Measurements from ENCODE around the gene TTC38. TPM values are rescaled to one million over a fixed set of nuclear protein-coding genes. Genes with fewer than 3 reads are reported as not detected.

The TTC38 gene
- total RNA-seq, 1 donor from 2014 or later = 16.1 TPM

- Histone ChIP-seq H3K27ac (ENCODE audit: low read depth, low read length) (no peak overlapping the region), H3K79me2 (ENCODE audit: insufficient read depth, low read length) (no peaks in the 10 kb centered on the region), H3K27me3 (ENCODE audit: insufficient read depth, low read length) (no peaks in the 10 kb centered on the region), H4K20me1 (ENCODE audit: insufficient read depth, low read length) (no peaks in the 10 kb centered on the region), H3K4me2 (ENCODE audit: low read length) (no peak overlapping the region), H3K9ac (ENCODE audit: low read length) (no peak overlapping the region), H3K9me3 (ENCODE audit: insufficient read depth, low read depth, low read length) (no peaks in the 10 kb centered on the region), H3K4me1 (ENCODE audit: insufficient read depth, low read length) (no peaks in the 10 kb centered on the region), H3K36me3 (ENCODE audit: insufficient read depth, low read length) (peaks cover 11% of the 10 kb centered on the region), H3K4me3 (ENCODE audit: insufficient read depth, low read depth, low read length) (no peak overlapping the region), H2AFZ (ENCODE audit: low read depth, low read length) (no peak overlapping the region)
- Mint-ChIP-seq H3K9me3 (ENCODE audit: unreplicated experiment) (no peaks in the 10 kb centered on the region), H3K27me3 (ENCODE audit: low read depth, unreplicated experiment) (no peaks in the 10 kb centered on the region), H3K4me3 (ENCODE audit: unreplicated experiment) (no peak overlapping the region), H3K4me1 (ENCODE audit: low read depth, unreplicated experiment) (peaks cover 4% of the 10 kb centered on the region), H3K36me3 (ENCODE audit: low read depth, unreplicated experiment) (peaks cover 20% of the 10 kb centered on the region), H3K27ac (ENCODE audit: unreplicated experiment) (no peak overlapping the region)
- FAIRE-seq (no peak), DNase-seq (ENCODE audit: low read depth) (no peak)
- TF ChIP-seq EZH2 (IDR thresholded peaks at IDR 0.05; ENCODE audit: insufficient read depth, low read length) (no peak), CTCF (IDR thresholded peaks at IDR 0.05; ENCODE audit: insufficient read depth, low read depth, low read length) (no peak)
Measured at GRCh38 chr22:46286941-46287872, 19.4 kb downstream of the TTC38 start.

- no peak for TF ChIP-seq EZH2 (IDR thresholded peaks at IDR 0.05; ENCODE audit: insufficient read depth, low read length)
- no peak for TF ChIP-seq CTCF (IDR thresholded peaks at IDR 0.05; ENCODE audit: insufficient read depth, low read depth, low read length)
- Histone ChIP-seq H3K36me3 (ENCODE audit: insufficient read depth, low read length) (peaks cover 11% of the 10 kb centered on the region), H3K9me3 (ENCODE audit: insufficient read depth, low read depth, low read length) (no peaks in the 10 kb centered on the region), H3K27me3 (ENCODE audit: insufficient read depth, low read length) (no peaks in the 10 kb centered on the region), H3K4me3 (ENCODE audit: insufficient read depth, low read depth, low read length) (no peak overlapping the region), H3K79me2 (ENCODE audit: insufficient read depth, low read length) (no peaks in the 10 kb centered on the region), H2AFZ (ENCODE audit: low read depth, low read length) (no peak overlapping the region), H3K9ac (ENCODE audit: low read length) (no peak overlapping the region), H3K4me2 (ENCODE audit: low read length) (no peak overlapping the region), H4K20me1 (ENCODE audit: insufficient read depth, low read length) (no peaks in the 10 kb centered on the region), H3K27ac (ENCODE audit: low read depth, low read length) (no peak overlapping the region), H3K4me1 (ENCODE audit: insufficient read depth, low read length) (peaks cover under 1% of the 10 kb centered on the region)
- no peak for DNase-seq (ENCODE audit: low read depth)
- no peak for FAIRE-seq
- H3K36me3 Mint-ChIP-seq (ENCODE audit: low read depth, unreplicated experiment) = peaks cover 19% of the 10 kb centered on the region
- no peak overlapping the region for H3K4me3 Mint-ChIP-seq (ENCODE audit: unreplicated experiment)
- H3K9me3 Mint-ChIP-seq (ENCODE audit: unreplicated experiment) = no peaks in the 10 kb centered on the region
- no peak overlapping the region for H3K27ac Mint-ChIP-seq (ENCODE audit: unreplicated experiment)
- no peaks in the 10 kb centered on the region for H3K27me3 Mint-ChIP-seq (ENCODE audit: low read depth, unreplicated experiment)
- peaks cover 4% of the 10 kb centered on the region for H3K4me1 Mint-ChIP-seq (ENCODE audit: low read depth, unreplicated experiment)
Measured at GRCh38 chr22:46287873-46288751, 20.3 kb downstream of the TTC38 start.

Measured in astrocyte (in vitro differentiated cells and primary cell).